NB4 (cell line): ENCODE measurements around the gene LRP1B.
A peak's percentile ranks its signal among the peaks of the same experiment; 100 is the strongest.

Experiments used
- DNase-seq: peaks from one replicate; pipeline ENCODE4 v3.0.0; 2010; ENCODE audit warnings: low read depth
- H3K4me3 ChIP-seq: one replicate; pipeline ENCODE4 v1.5.1; 2011; ENCODE audit warnings: mild to moderate bottlenecking, low read depth, low read length, moderate library complexity
- MYC ChIP-seq: IDR thresholded peaks from 2 replicates; pipeline ENCODE4 v1.6.1; 2011; ENCODE audit warnings: low read depth, low read length
- POLR2A ChIP-seq: IDR thresholded peaks from 2 replicates; pipeline ENCODE4 v1.6.1; 2011; ENCODE audit warnings: mild to moderate bottlenecking; ENCODE audit not compliant: insufficient read length; ENCODE audit errors: extremely low read depth
- TF ChIP-seq, protein P1 (sequence below): IDR thresholded peaks from one replicate; pipeline ENCODE4 v1.5.1; 2012; ENCODE audit warnings: low read depth, low read length
- TF ChIP-seq, protein P2 (sequence below): IDR thresholded peaks from 2 replicates; pipeline ENCODE4 v1.6.1; 2011; ENCODE audit warnings: low read depth, low read length

LRP1B gene

DNA sequence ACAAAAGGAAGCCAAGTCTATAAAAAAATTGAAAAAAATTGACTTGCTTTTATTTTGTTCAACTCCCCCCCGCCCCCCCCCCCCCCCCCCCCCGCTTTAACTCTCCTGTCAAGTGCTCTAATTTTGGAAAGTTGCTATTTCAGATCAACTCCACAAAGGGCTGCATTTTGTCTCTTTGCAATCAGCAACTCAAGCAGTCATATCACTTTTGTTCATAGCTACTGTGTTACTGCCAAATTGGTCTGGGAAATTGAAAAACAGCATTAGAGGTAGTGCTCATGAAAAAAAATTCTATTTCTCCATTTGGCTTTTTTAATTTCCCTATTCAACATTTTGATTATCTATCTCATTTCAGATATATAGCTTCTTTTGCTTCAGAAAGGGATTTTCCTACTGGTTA lies 531.8 kb downstream of the LRP1B start:
- DNase-seq = no peak
- H3K4me3 ChIP-seq = no peak overlapping the region
- TF ChIP-seq MYC (no peak), POLR2A (no peak)
- TF ChIP-seq, protein P1, sequence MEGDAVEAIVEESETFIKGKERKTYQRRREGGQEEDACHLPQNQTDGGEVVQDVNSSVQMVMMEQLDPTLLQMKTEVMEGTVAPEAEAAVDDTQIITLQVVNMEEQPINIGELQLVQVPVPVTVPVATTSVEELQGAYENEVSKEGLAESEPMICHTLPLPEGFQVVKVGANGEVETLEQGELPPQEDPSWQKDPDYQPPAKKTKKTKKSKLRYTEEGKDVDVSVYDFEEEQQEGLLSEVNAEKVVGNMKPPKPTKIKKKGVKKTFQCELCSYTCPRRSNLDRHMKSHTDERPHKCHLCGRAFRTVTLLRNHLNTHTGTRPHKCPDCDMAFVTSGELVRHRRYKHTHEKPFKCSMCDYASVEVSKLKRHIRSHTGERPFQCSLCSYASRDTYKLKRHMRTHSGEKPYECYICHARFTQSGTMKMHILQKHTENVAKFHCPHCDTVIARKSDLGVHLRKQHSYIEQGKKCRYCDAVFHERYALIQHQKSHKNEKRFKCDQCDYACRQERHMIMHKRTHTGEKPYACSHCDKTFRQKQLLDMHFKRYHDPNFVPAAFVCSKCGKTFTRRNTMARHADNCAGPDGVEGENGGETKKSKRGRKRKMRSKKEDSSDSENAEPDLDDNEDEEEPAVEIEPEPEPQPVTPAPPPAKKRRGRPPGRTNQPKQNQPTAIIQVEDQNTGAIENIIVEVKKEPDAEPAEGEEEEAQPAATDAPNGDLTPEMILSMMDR = no peak
- TF ChIP-seq, protein P2, sequence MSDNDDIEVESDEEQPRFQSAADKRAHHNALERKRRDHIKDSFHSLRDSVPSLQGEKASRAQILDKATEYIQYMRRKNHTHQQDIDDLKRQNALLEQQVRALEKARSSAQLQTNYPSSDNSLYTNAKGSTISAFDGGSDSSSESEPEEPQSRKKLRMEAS = no peak

DNA sequence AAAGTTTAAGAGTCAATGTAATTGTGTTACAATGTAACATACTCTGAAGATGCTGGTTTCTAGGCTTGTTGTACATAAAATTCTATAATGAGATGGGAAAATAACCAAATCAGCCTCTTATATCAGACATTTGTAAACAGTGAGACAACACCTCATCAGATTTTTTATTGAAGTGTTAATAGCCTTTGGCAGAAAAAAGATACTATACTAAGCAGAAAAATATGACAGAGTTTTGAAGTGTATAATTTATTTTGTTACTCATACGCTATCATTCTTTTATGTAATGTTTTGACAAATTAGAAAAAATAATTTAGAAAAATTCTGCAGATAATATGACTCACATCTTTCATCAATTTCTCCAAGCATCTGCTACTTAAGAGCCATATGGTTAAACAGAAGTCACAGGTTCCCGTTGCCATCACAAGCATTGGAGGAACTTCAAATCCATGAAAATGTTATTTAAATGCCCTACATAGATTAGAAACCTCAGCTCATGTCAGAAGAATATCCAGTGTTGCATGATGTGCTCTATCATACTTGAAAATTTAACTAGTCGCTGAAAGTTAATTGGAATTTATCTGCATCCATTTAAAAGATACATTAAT lies 535.4 kb downstream of the LRP1B start:
- no peak for TF ChIP-seq POLR2A
- TF ChIP-seq, protein P1 = no peak
- TF ChIP-seq MYC = no peak
- TF ChIP-seq, protein P2 = no peak
- no peak for DNase-seq
- no peak overlapping the region for H3K4me3 ChIP-seq

DNA sequence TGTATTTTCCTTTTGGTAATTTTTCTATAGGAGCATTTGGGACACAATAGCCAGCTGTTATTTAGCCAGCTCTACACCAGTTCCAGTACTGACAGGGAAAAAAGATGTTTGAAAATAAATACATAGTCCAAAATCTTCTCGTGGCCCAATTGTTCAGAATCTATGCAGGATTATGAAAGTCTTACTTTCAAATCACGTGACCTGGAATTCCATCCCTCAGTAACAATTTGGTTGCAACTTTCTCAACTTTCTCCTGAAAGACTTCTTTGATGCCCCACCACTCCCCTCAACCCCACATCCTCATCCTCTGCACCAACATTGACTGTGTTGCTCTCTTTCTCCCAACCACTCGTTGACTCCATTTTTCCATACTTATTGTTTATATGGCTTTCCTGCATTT lies 539.0 kb downstream of the LRP1B start:
- TF ChIP-seq, protein P2 = no peak
- no peak for TF ChIP-seq POLR2A
- TF ChIP-seq MYC = no peak
- TF ChIP-seq, protein P1 = no peak
- DNase-seq = no peak
- H3K4me3 ChIP-seq = no peak overlapping the region

DNA sequence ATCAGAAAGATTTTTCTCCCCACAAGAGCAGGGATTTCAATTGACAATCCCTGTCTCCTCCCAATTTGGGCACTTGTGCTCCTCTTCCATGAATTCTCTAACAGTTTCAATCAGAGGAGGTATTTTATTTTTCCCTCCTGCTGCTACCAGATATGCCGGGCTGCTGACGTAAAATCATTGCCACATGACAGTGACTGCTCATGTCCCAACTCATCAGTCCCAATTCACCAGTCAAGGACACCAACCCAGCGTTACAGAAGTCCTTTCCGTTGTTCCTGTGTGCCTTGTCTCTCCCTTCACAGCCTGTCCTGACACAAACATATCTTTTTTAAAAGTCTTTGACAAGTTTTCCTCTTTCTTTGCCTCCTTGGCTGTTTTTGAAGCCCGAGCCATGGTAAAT lies 540.2 kb downstream of the LRP1B start:
- H3K4me3 ChIP-seq = no peak overlapping the region
- DNase-seq = no peak
- TF ChIP-seq, protein P1 = no peak
- TF ChIP-seq, protein P2 = no peak

DNA sequence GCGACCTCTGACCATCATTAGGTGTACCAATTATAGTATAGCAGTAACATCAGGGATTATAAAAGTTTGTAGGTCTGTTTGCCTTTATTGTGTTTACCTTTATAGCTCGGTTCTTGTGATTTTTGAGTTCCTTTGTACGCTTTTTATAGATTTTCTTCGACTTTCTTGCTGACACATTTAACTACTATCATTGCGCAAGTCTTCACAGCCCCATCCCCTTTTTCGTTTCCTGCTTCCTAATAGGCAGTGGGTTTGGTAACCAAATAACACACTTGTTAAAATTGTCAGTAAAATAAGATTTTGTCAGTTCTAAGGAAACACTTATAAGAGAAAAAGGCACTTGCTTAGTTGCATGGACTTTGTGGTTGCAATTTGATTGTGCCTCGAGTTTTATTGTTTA lies 541.5 kb downstream of the LRP1B start:
- no peak overlapping the region for H3K4me3 ChIP-seq
- TF ChIP-seq MYC (no peak), POLR2A (no peak)
- TF ChIP-seq, protein P1 = no peak
- TF ChIP-seq, protein P2 = no peak
- DNase-seq = peak; percentile 9
